ENCODE results near the gene SLC9B2.
A peak's percentile ranks its signal among the peaks of the same experiment; 100 is the strongest.

The SLC9B2 gene

DNA sequence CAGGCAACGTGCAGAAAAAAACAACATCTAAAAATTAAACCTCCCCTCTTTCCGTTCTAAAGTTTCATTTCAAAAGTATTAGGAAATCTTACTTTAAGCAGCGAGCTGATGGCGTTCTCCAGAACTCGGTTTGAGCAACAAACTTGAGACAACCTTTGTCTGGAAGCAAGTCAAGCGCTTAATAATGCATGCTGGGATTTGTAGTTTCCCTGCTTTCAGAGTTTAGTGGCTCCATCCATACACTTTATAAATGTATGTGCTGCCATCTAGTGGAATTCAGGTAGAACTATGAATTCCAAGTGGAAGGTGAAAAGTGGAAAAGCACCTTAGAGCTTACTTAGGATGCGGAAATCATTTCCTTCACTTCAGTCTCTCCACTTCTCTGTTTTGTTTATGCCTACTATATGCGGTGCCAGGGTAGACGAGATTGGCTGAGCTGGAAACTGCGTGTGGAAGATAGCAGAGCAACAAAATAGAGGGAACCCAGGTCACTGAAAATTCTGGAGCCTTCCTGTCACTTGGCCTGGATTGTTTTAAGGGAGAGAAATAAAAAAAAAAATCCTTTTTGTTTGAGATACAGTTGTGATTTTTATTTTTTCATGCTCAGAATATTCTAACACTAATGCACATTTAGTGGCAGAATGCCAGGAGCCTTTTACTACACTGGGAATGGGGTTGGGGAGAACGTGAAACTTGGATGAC is 23.3 kb upstream of the SLC9B2 start, which contains the start of gene BDH2:
Gene BDH2, minus strand, starts transcription at position 144 of the 702 bp plus-strand sequence. CDS start 3,580 bp downstream, outside the sequence.
- TF ChIP-seq GLIS3 (CRISPR knock-in tag; IDR thresholded peaks at IDR 0.05), result no peak
- TF ChIP-seq ZNF565 (CRISPR knock-in tag; conservative IDR thresholded peaks at IDR 0.05; ENCODE audit: low read depth), result no peak
- TF ChIP-seq PPARA (CRISPR knock-in tag; IDR thresholded peaks at IDR 0.05; ENCODE audit: borderline replicate concordance), result no peak
- TF ChIP-seq ISL1 (CRISPR knock-in tag; IDR thresholded peaks at IDR 0.05), result no peak
- TF ChIP-seq RARB (CRISPR knock-in tag; IDR thresholded peaks at IDR 0.05), result no peak
- TF ChIP-seq ZC3H10 (CRISPR knock-in tag; IDR thresholded peaks at IDR 0.05), result no peak
- TF ChIP-seq TCF4 (CRISPR knock-in tag; IDR thresholded peaks at IDR 0.05; ENCODE audit: borderline replicate concordance), result no peak
- no peak for TF ChIP-seq BACH2 (CRISPR knock-in tag; IDR thresholded peaks at IDR 0.05; ENCODE audit: borderline replicate concordance)
- TF ChIP-seq TOX (CRISPR knock-in tag; IDR thresholded peaks at IDR 0.05; ENCODE audit: borderline replicate concordance), result no peak
- peak; percentile 97 for ATAC-seq

DNA sequence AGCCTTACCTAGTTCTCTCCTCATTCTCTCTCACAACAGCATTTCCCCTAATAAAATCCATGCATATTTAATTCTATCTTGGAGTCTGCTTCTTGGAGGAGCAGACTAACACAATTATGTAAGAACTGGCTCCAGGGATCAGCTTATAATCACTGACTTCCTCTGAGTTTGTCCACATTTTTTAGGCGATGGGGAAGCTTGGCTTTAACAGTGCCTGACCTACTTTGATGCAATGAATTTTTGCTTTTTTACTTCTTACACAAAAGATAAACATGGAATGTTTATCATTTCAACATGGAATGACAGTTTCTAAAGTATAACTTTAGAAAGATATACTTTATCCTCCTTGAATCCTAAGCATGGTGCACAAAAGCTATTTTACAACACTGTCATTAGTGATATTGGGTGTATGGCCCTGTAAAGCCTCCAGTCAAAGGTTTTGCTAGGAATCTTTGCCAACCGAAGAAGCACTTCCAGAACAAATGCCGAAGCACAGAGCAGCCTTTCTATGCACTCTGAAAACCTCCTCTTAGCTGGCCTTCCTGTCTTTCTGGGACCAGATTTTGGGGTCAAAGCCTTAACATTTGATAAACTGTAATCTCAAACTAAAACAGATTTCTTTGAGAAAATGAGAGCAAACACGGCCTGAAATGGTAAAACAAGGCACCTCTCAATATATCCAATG is 22.3 kb upstream of the SLC9B2 start:
- ATAC-seq, result peak; percentile 43
- TF ChIP-seq TCF4 (CRISPR knock-in tag; IDR thresholded peaks at IDR 0.05; ENCODE audit: borderline replicate concordance), result no peak
- no peak for TF ChIP-seq ARNTL (CRISPR knock-in tag; IDR thresholded peaks at IDR 0.05; ENCODE audit: borderline replicate concordance, low read depth)
- TF ChIP-seq RARB (CRISPR knock-in tag; IDR thresholded peaks at IDR 0.05), result no peak
- no peak for TF ChIP-seq BACH2 (CRISPR knock-in tag; IDR thresholded peaks at IDR 0.05; ENCODE audit: borderline replicate concordance)
- TF ChIP-seq, protein P1, sequence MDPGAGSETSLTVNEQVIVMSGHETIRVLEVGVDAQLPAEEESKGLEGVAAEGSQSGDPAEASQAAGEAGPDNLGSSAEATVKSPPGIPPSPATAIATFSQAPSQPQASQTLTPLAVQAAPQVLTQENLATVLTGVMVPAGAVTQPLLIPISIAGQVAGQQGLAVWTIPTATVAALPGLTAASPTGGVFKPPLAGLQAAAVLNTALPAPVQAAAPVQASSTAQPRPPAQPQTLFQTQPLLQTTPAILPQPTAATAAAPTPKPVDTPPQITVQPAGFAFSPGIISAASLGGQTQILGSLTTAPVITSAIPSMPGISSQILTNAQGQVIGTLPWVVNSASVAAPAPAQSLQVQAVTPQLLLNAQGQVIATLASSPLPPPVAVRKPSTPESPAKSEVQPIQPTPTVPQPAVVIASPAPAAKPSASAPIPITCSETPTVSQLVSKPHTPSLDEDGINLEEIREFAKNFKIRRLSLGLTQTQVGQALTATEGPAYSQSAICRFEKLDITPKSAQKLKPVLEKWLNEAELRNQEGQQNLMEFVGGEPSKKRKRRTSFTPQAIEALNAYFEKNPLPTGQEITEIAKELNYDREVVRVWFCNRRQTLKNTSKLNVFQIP (CRISPR knock-in tag; IDR thresholded peaks at IDR 0.05; ENCODE audit: borderline replicate concordance, low read depth), result no peak
- no peak for TF ChIP-seq SNAI2 (CRISPR knock-in tag; IDR thresholded peaks at IDR 0.05)
- no peak for TF ChIP-seq ZNF8 (CRISPR knock-in tag; IDR thresholded peaks at IDR 0.05)
- no peak for TF ChIP-seq CSDC2 (CRISPR knock-in tag; IDR thresholded peaks at IDR 0.05)
- no peak for TF ChIP-seq ZNF565 (CRISPR knock-in tag; conservative IDR thresholded peaks at IDR 0.05; ENCODE audit: low read depth)
- no peak for TF ChIP-seq ZFP30 (CRISPR knock-in tag; IDR thresholded peaks at IDR 0.05)
- TF ChIP-seq, protein P2, sequence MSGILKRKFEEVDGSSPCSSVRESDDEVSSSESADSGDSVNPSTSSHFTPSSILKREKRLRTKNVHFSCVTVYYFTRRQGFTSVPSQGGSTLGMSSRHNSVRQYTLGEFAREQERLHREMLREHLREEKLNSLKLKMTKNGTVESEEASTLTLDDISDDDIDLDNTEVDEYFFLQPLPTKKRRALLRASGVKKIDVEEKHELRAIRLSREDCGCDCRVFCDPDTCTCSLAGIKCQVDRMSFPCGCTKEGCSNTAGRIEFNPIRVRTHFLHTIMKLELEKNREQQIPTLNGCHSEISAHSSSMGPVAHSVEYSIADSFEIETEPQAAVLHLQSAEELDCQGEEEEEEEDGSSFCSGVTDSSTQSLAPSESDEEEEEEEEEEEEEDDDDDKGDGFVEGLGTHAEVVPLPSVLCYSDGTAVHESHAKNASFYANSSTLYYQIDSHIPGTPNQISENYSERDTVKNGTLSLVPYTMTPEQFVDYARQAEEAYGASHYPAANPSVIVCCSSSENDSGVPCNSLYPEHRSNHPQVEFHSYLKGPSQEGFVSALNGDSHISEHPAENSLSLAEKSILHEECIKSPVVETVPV (CRISPR knock-in tag; IDR thresholded peaks at IDR 0.05), result no peak
- TF ChIP-seq, protein P3, sequence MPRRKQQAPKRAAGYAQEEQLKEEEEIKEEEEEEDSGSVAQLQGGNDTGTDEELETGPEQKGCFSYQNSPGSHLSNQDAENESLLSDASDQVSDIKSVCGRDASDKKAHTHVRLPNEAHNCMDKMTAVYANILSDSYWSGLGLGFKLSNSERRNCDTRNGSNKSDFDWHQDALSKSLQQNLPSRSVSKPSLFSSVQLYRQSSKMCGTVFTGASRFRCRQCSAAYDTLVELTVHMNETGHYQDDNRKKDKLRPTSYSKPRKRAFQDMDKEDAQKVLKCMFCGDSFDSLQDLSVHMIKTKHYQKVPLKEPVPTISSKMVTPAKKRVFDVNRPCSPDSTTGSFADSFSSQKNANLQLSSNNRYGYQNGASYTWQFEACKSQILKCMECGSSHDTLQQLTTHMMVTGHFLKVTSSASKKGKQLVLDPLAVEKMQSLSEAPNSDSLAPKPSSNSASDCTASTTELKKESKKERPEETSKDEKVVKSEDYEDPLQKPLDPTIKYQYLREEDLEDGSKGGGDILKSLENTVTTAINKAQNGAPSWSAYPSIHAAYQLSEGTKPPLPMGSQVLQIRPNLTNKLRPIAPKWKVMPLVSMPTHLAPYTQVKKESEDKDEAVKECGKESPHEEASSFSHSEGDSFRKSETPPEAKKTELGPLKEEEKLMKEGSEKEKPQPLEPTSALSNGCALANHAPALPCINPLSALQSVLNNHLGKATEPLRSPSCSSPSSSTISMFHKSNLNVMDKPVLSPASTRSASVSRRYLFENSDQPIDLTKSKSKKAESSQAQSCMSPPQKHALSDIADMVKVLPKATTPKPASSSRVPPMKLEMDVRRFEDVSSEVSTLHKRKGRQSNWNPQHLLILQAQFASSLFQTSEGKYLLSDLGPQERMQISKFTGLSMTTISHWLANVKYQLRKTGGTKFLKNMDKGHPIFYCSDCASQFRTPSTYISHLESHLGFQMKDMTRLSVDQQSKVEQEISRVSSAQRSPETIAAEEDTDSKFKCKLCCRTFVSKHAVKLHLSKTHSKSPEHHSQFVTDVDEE (CRISPR knock-in tag; IDR thresholded peaks at IDR 0.05), result no peak

DNA sequence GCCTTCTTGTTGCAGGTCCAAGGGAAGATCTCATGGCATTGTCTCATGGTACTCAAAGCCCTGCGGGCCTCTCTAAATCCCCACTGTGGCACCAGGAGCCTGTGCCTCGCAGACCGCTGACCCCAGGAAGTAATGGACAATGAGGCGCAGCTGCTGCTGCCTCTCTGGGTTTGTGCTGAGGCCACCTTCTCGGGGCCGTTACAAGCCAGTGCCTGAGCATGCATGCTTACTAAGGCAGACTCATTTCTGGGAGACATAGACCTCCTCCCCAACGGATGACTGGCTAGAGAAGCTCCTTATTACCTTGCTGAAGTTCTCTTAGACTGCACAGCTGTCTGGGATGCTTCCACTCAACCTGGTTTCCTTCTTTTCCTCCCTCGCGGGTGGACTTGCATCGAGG is 21.8 kb upstream of the SLC9B2 start:
- no peak for ATAC-seq
- TF ChIP-seq OSR1 (CRISPR knock-in tag; IDR thresholded peaks at IDR 0.05) (no peak), GLIS3 (CRISPR knock-in tag; IDR thresholded peaks at IDR 0.05) (no peak), ZFP30 (CRISPR knock-in tag; IDR thresholded peaks at IDR 0.05) (no peak), ESRRG (CRISPR knock-in tag; IDR thresholded peaks at IDR 0.05) (no peak), ISL1 (CRISPR knock-in tag; IDR thresholded peaks at IDR 0.05) (no peak), RARB (CRISPR knock-in tag; IDR thresholded peaks at IDR 0.05) (no peak), TCF4 (CRISPR knock-in tag; IDR thresholded peaks at IDR 0.05; ENCODE audit: borderline replicate concordance) (no peak), ZNF8 (CRISPR knock-in tag; IDR thresholded peaks at IDR 0.05) (no peak), CSDC2 (CRISPR knock-in tag; IDR thresholded peaks at IDR 0.05) (no peak), ZNF70 (CRISPR knock-in tag; IDR thresholded peaks at IDR 0.05) (no peak), TOX (CRISPR knock-in tag; IDR thresholded peaks at IDR 0.05; ENCODE audit: borderline replicate concordance) (no peak)
- TF ChIP-seq, protein P1 (CRISPR knock-in tag; IDR thresholded peaks at IDR 0.05; ENCODE audit: borderline replicate concordance, low read depth), result no peak
- TF ChIP-seq, protein P4, sequence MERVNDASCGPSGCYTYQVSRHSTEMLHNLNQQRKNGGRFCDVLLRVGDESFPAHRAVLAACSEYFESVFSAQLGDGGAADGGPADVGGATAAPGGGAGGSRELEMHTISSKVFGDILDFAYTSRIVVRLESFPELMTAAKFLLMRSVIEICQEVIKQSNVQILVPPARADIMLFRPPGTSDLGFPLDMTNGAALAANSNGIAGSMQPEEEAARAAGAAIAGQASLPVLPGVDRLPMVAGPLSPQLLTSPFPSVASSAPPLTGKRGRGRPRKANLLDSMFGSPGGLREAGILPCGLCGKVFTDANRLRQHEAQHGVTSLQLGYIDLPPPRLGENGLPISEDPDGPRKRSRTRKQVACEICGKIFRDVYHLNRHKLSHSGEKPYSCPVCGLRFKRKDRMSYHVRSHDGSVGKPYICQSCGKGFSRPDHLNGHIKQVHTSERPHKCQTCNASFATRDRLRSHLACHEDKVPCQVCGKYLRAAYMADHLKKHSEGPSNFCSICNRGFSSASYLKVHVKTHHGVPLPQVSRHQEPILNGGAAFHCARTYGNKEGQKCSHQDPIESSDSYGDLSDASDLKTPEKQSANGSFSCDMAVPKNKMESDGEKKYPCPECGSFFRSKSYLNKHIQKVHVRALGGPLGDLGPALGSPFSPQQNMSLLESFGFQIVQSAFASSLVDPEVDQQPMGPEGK (CRISPR knock-in tag; IDR thresholded peaks at IDR 0.05; ENCODE audit: borderline replicate concordance), result no peak
- TF ChIP-seq, protein P2 (CRISPR knock-in tag; IDR thresholded peaks at IDR 0.05), result no peak
- TF ChIP-seq, protein P5, sequence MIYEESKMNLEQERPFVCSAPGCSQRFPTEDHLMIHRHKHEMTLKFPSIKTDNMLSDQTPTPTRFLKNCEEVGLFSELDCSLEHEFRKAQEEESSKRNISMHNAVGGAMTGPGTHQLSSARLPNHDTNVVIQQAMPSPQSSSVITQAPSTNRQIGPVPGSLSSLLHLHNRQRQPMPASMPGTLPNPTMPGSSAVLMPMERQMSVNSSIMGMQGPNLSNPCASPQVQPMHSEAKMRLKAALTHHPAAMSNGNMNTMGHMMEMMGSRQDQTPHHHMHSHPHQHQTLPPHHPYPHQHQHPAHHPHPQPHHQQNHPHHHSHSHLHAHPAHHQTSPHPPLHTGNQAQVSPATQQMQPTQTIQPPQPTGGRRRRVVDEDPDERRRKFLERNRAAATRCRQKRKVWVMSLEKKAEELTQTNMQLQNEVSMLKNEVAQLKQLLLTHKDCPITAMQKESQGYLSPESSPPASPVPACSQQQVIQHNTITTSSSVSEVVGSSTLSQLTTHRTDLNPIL (CRISPR knock-in tag; IDR thresholded peaks at IDR 0.05; ENCODE audit: low read depth), result no peak

Measured in SK-N-SH treated with all-trans-retinoic acid at 6 μM for 48 hours (cell line).